Ecto neural progenitor cell (in vitro differentiated cells): ENCODE measurements around the gene TLK2.
"Not testable (repeated sequence)": the region's sequence is repeated elsewhere in the genome, so short reads cannot be mapped to it uniquely, and the experiment has no call there.

Source experiments
- DNase-seq: peaks from one replicate; pipeline ENCODE4 v3.0.0-alpha.2; 2018; ENCODE audit warnings: low spot score

Gene TLK2

DNA sequence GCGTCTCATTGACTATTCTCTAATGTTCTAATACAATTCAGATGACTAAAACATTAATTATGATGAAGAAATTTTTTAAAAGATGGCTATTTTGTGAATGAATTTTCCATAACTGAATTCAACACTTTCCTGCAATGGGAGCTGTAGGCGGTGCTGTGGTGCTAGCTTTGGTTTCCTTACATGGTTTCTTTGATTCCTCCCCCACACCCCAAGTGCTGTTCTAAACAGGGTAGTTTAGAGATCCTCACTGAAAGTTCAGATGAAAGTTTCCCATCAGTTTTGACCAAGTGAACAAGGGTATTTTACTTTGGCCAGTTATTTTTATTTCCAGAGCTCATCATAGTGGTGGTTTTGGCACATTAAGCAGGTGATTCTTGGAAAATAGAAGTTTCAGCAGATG is 122.8 kb downstream of the TLK2 start:
- DNase-seq, result no peak

- DNase-seq, result not testable (repeated sequence)
Measured at GRCh38 chr17:62603783-62604182, 125.2 kb downstream of the TLK2 start.

DNA sequence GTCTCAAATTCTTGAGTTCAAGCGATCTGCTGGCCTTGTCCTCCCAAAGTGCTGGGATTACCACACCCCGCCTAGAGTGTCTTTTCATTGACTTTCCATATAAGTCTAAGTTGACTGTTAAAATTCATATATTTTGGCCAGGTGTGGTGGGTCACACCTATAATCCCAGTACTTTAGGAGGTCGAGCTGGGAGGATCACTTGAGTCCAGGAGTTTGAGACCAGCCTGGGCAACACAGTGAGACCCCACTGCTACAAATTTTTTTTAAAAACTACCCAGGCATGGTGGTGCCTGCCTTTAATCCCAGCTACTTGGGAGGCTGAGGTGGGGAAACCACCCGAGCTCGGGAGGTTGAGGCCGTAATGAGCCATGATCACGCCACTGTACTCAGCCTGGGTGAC is 127.0 kb downstream of the TLK2 start:
- no peak for DNase-seq

DNA sequence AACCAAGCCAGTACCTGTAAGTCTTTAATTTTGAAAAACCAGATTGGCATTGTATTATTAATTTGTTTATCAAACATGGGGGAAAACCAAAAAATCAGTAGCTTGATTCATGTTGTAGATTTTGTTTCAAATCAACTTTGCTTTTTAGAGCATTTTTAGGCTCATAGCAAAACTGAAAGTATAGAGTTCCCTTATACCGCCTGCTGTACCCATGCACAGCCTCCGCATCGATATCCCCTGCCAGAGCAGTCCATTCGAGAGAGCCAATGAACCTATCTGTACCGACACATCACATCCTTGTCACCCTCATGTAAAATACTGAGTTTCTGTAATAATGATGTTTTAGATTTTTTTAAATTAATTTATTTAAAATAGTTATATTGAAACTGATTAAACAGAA is 132.7 kb downstream of the TLK2 start:
- DNase-seq, result no peak

GRCh38 chr17:62611728-62612127 is 133.1 kb downstream of the TLK2 start:
- DNase-seq, result no peak

DNA sequence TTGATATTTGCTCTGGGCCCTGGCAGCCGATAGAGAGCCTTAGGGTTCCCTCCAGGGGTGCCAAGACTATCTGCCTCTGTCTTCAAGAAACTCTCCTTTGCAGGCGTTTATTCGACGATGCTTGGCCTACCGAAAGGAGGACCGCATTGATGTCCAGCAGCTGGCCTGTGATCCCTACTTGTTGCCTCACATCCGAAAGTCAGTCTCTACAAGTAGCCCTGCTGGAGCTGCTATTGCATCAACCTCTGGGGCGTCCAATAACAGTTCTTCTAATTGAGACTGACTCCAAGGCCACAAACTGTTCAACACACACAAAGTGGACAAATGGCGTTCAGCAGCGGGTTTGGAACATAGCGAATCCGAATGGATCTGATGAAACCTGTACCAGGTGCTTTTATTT is 133.7 kb downstream of the TLK2 start:
- not testable (repeated sequence) for DNase-seq

DNA sequence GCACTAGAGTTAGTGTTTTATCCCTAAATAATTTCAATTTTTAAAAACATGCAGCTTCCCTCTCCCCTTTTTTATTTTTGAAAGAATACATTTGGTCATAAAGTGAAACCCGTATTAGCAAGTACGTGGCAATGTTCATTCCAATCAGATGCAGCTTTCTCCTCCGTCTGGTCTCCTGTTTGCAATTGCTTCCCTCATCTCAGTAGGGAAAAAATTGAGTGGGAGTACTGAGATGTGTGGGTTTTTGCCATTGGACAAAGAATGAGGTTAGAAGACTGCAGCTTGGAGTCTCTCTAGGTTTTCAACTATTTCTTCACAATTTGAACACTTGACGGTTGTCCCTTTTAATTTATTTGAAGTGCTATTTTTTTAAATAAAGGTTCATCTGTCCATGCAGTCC is 134.5 kb downstream of the TLK2 start:
- DNase-seq, result not testable (repeated sequence)

- DNase-seq, result no peak
Measured at GRCh38 chr17:62614142-62614541, 135.5 kb downstream of the TLK2 start.

GRCh38 chr17:62615503-62615902 is 136.9 kb downstream of the TLK2 start:
- no peak for DNase-seq

GRCh38 chr17:62616993-62617893 is 138.6 kb downstream of the TLK2 start:
- peak; percentile 87 for DNase-seq

GRCh38 chr17:62617894-62618472 is 139.4 kb downstream of the TLK2 start:
- DNase-seq, result no peak

GRCh38 chr17:62618647-62619416 is 140.2 kb downstream of the TLK2 start:
- no peak for DNase-seq

- DNase-seq, result no peak
Measured at GRCh38 chr17:62619417-62620155, 141.0 kb downstream of the TLK2 start.

- no peak for DNase-seq
Measured at GRCh38 chr17:62621223-62621622, 142.6 kb downstream of the TLK2 start.

DNA sequence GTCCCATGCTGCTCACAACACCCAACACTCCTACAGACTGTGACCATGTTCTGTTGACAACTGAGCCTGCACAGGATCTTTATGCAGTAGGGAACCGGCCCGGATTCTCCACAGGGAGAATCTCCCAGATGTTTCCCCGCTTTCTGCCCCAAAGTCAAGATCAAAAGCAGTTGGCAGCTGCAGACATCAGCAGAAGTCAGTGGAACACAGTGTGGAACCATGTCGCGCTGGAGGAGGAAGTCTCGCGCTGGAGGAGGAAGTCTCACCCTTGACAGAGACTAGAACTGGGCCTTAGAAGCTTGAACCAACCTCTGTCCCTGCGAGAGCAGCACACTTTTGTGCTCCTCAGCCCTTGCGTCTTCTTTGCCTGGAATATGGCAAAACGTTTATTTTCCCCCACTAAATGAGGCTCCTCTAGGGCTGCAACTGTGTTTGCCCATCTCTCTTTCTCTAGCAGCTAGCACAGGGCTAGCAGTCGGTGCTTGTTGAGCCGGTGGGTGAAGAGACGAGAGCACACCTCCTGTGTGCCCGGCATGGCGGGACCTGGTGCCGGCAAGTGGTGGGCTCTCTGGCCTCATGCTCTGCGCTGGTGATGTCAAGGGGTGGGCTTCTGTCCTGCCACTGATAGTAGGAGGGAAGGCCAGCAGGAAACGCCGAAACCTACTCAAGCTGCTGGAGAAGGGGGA is 146.7 kb downstream of the TLK2 start:
- DNase-seq, result no peak

DNA sequence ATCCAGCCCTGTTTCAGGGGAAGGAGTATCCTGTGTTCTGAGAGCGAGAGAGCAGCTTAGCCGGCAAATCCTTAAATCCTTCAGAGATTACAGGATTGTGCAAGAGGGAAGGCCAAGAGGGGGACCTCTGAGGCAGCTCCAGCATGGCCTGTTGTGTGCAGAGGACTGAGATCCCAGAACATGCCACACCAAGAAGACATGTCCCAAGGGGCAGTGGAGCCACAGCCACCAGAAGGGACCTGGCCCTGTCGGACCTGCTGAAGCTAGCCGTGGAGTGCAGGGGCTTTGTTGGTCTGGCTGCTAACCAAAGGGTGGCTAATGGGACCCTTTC is 147.2 kb downstream of the TLK2 start:
- peak; percentile 70 for DNase-seq

GRCh38 chr17:62626719-62627218 is 148.1 kb downstream of the TLK2 start:
- DNase-seq, result no peak

GRCh38 chr17:62627219-62627903 is 148.7 kb downstream of the TLK2 start, which contains the start of gene MRC2:
Gene MRC2, plus strand, starts transcription at chr17:62627670. Its CDS starts 133 bp downstream, at chr17:62627803.
- DNase-seq, result peak; percentile 90

DNA sequence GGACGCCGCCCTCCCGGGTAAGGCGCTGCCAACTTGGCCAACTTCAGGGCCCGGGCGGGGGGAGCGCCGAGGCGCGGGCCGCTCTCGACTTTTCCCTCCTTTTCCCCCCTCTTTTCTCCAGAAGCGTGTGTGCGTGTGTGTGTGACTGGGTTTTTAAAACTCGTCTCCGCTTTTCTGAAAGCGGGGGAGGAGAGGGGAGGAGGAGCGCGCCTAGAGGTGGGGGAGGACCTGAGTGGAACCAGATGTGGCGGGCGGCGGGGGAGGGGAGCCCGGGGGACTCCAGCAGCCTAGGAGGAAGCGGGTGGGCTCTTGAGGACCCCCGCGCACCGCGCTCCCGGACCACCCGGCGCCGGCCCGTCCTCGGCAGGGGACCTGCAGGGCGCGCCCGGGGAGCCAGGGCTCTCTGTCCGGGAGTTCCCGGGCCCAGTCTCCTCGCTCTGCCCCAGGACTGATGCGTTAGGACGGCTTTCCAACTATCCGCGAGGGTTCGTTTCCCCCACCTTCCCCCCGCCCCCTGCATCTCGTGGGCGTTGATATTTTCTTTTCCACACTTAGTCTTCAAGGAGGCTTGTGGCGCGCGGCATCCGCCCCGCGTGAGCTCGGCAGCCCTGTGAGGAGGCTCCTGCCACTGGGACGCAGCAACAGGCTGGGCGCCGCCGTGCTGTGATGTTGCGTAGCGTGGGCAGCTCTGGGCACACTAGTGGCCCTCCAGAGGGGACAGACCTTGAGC is 149.4 kb downstream of the TLK2 start:
- DNase-seq, result no peak
